Gastroesophageal sphincter (tissue), 4 donors: Measurements from ENCODE around the gene TMEM123. TPM values are rescaled to one million over a fixed set of nuclear protein-coding genes. Genes with fewer than 3 reads are reported as not detected.

ENCODE experiments used
- ATAC-seq: fragments of 150-250 bp; one replicate; pipeline ENCODE4 v1.9.1; 2016; ENCODE audit warnings: mild to moderate bottlenecking, moderate library complexity
- H3K27ac ChIP-seq, 4 donors: fragments of 200-600 bp; sonication (generic) in 3 of 4; 1 replicate in 3 of 4; 2 replicates in 1 of 4; pipeline ENCODE4 v1.5.1; 2016 to 2019
- H3K27me3 ChIP-seq: fragments of 200-600 bp; sonication (generic); one replicate; pipeline ENCODE4 v1.5.1; 2019
- H3K36me3 ChIP-seq, 2 donors: fragments of 200-600 bp; sonication (generic); one replicate each; pipeline ENCODE4 v1.5.1; 2019; ENCODE audit warnings: control low read depth in 1 of 2
- H3K4me1 ChIP-seq, 3 donors: fragments of 200-600 bp; sonication (generic); 1 replicate in 2 of 3; 2 replicates in 1 of 3; pipeline ENCODE4 v1.5.1; 2016 to 2019; ENCODE audit warnings: control low read depth in 2 of 3
- H3K4me3 ChIP-seq, 2 donors: fragments of 200-600 bp; sonication (generic); one replicate each; pipeline ENCODE4 v1.5.1; 2019; ENCODE audit warnings: mild to moderate bottlenecking in 1 of 2, moderate library complexity in 1 of 2
- H3K9me3 ChIP-seq, 3 donors: fragments of 200-600 bp; sonication (generic); one replicate each; pipeline ENCODE4 v1.5.1; 2017 to 2019; ENCODE audit warnings: control low read depth in 2 of 3
- EP300 ChIP-seq: sonication (generic); formaldehyde crosslinking; IDR thresholded peaks from one replicate; pipeline ENCODE4 v1.6.1; 2017; ENCODE audit warnings: antibody characterized with exemption, mild to moderate bottlenecking
- POLR2A ChIP-seq, 2 donors: fragments of 450-650 bp; IDR thresholded peaks; one replicate each; pipeline ENCODE4 v1.6.1; 2017; ENCODE audit warnings: antibody characterized with exemption in 2 of 2, mild to moderate bottlenecking in 2 of 2, moderate library complexity in 1 of 2
- POLR2AphosphoS5 ChIP-seq: sonication (generic); formaldehyde crosslinking; IDR thresholded peaks from one replicate; pipeline ENCODE4 v1.6.1; 2017; ENCODE audit warnings: antibody characterized with exemption
- WGBS, 2 donors: methylation state at CpG; one replicate each; pipeline ENCODE4 v1.1.5; 2018; ENCODE audit warnings: low coverage in 1 of 2; 5-methylcytosine and 5-hydroxymethylcytosine counted together
- total RNA-seq, 4 donors: library from RNA; depleted of rRNA; stranded (reverse); fragments of >200 nt; gene quantifications; one replicate each; pipeline ENCODE4 v1.1.0, GENCODE V29; 2016
- TF ChIP-seq, protein P1 (sequence below), 4 experiments: fragments of 200-600 bp in 2 of 4; fragments of 450-650 bp in 2 of 4; sonication (generic) in 1 of 4; IDR thresholded peaks; one replicate each; pipeline ENCODE4 v1.5.1; 2017 to 2019; ENCODE audit warnings: antibody characterized with exemption in 4 of 4, mild to moderate bottlenecking in 2 of 4, moderate library complexity in 2 of 4

TMEM123 gene
- total RNA-seq, 4 donors from 2014 or later: 87.6 to 141 (median 101) TPM

DNA sequence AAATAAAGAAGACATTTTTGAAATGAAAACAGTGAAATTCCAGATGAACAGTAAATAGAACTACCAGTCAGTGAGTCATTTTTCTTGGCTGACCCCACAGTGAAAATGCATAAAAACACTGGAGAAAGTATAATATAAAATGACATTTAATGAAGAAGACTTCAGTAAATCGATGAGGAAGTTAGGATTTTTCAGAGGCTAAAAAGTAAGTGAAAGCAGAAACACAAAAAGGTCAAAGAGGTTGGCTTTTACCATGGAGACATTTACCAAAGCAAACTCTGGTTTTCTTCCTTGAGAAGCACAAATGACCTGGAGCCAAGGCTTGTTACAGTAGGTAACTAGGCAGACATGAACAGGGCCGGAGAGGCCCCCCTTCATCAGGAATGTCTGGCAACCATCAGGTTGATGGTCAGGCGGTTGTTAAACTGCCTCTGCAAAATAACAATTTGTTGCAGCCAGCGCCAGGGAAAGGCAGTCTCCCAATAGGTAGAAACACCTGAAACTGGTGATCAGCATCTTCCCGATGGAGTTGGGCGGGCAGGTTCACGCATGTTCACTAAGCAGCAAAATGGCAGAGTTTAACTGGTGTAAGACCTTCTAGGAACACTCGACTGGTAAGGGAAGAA, 16.7 kb upstream of the TMEM123 start:
- no peaks in the 10 kb centered on the region for H3K27me3 ChIP-seq
- no peak overlapping the region for H3K4me3 ChIP-seq
- peak overlapping the region in 1 of 4 donors; percentile 5 for H3K27ac ChIP-seq
- H3K36me3 ChIP-seq: no peaks in the 10 kb centered on the region
- 71 to 81% methylated on average over 5 to 7 of the region's 8 CpGs for WGBS, 2 donors
- ATAC-seq: no peak
- TF ChIP-seq EP300 (no peak), POLR2AphosphoS5 (no peak), POLR2A (IDR thresholded peaks at IDR 0.05) (no peak)
- TF ChIP-seq, protein P1, sequence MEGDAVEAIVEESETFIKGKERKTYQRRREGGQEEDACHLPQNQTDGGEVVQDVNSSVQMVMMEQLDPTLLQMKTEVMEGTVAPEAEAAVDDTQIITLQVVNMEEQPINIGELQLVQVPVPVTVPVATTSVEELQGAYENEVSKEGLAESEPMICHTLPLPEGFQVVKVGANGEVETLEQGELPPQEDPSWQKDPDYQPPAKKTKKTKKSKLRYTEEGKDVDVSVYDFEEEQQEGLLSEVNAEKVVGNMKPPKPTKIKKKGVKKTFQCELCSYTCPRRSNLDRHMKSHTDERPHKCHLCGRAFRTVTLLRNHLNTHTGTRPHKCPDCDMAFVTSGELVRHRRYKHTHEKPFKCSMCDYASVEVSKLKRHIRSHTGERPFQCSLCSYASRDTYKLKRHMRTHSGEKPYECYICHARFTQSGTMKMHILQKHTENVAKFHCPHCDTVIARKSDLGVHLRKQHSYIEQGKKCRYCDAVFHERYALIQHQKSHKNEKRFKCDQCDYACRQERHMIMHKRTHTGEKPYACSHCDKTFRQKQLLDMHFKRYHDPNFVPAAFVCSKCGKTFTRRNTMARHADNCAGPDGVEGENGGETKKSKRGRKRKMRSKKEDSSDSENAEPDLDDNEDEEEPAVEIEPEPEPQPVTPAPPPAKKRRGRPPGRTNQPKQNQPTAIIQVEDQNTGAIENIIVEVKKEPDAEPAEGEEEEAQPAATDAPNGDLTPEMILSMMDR (IDR thresholded peaks at IDR 0.05): no peak
- peaks cover 0 to 19% (median 0%) of the 10 kb centered on the region in 3 donors for H3K4me1 ChIP-seq
- no peaks in the 10 kb centered on the region for H3K9me3 ChIP-seq

DNA sequence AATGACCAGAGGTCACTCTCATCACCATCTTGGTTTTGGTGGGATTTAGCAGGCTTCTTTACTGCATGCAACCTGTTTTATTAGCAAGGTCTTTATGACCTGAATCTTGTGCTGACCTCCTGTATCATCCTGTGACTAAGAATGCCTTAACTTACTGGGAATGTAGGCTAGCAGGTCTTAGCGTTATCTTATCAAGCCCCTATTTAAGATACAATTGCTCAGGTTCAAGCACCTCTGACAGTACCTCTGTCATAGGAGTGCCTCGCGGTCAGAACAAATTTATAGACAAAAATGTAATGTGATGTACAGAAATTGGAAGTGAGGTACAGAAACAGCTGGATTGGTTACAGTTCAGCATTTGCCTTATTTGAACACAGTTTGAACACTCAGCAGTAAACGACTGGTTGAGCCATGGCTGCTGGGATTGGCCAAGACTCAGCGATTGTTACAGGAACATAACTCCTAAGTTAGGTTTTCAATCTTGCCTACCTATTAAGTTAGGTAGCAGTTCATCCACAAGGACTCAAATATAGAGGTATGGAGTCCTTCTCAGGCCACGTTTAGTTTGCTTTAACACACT, 16.1 kb upstream of the TMEM123 start:
- TF ChIP-seq POLR2A (IDR thresholded peaks at IDR 0.05) (no peak), POLR2AphosphoS5 (no peak), EP300 (no peak)
- TF ChIP-seq, protein P1 (IDR thresholded peaks at IDR 0.05): no peak
- 55 to 66% methylated on average over 5 to 6 of the region's 6 CpGs for WGBS, 2 donors
- no peak overlapping the region for H3K4me3 ChIP-seq
- peak overlapping the region in 1 of 4 donors; percentile 5 for H3K27ac ChIP-seq
- H3K36me3 ChIP-seq: no peaks in the 10 kb centered on the region
- no peaks in the 10 kb centered on the region for H3K27me3 ChIP-seq
- H3K9me3 ChIP-seq: no peaks in the 10 kb centered on the region
- peaks cover 0 to 19% (median 0%) of the 10 kb centered on the region in 3 donors for H3K4me1 ChIP-seq
- no peak for ATAC-seq

DNA sequence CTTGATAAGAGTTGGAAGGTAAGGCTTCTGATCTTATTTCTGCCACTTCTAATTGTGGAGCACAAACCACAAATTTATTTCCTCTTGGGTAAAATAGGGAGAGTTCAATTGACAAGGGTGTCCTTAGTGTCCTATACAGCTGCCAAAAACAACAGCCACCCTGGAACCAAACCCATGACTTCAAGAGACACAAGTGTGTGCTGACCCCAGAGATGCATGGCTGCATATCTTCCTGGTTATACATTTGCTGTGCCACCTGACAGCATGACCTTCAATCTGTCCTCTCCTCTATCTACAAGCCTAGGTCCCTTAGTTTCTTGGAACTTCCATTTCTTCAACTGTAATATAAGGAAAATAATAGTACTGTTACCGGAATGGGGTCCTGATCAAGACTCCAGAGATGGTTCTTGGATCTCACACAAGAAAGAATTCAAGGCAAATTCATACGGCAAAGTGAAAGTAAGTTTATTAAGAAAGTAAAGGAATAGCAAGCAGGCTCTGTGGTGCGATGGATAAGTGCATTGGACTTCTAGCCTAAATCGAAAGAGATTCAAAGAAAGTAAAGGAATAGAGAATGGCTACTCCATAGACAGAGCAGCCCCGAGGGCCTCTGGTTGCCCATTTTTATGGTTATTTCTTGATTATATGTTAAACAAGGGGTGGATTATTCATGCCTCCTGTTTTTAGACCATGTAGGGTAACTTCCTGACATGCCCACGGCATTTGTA, 15.5 kb upstream of the TMEM123 start:
- Histone ChIP-seq H3K36me3 (no peaks in the 10 kb centered on the region), H3K4me3 (no peak overlapping the region), H3K27ac (no peak overlapping the region), H3K4me1 (peaks cover 0 to 19% (median 0%) of the 10 kb centered on the region in 3 donors), H3K9me3 (no peaks in the 10 kb centered on the region), H3K27me3 (no peaks in the 10 kb centered on the region)
- ATAC-seq: no peak
- WGBS, 2 donors: 67 to 88% methylated on average over 3 to 6 of the region's 6 CpGs
- TF ChIP-seq POLR2AphosphoS5 (no peak), EP300 (no peak), POLR2A (IDR thresholded peaks at IDR 0.05) (no peak)
- TF ChIP-seq, protein P1 (IDR thresholded peaks at IDR 0.05): no peak

DNA sequence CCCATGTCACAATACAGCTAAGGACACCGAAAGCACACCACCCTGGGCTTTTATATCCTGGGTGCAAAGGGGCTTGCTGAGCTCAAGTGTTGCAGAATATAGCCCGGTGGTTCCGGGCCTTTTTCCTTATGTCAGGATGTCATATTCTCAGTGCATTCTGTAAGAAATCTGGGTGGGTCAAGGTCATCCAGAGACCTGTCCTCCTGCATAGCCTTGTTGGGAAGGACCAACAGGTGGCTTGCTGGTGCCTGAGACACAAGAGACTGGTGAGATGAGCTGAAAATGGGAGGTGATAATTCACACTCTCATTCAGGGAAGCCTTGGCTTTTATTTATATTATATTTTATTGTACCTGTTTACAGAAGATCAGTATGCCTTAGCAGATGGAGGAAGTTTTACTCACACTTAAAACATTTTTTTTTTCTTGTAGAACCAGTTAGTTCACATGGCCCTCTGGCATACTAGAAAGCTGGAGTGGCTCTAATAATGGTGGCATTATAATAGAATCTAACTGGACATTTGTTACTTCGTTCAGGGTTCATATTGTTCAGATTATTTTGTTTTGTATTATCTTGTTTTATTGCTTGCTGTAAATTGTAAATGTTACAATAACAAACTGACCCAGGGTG, 14.6 kb upstream of the TMEM123 start:
- H3K9me3 ChIP-seq: no peaks in the 10 kb centered on the region
- H3K4me1 ChIP-seq: peaks cover 0 to 19% (median 0%) of the 10 kb centered on the region in 3 donors
- no peak overlapping the region for H3K4me3 ChIP-seq
- no peak for ATAC-seq
- 71 to 84% methylated on average over 2 to 4 of the region's 4 CpGs for WGBS, 2 donors
- no peaks in the 10 kb centered on the region for H3K27me3 ChIP-seq
- TF ChIP-seq, protein P1 (IDR thresholded peaks at IDR 0.05): no peak
- no peak overlapping the region for H3K27ac ChIP-seq
- H3K36me3 ChIP-seq: no peaks in the 10 kb centered on the region
